CD4-positive, alpha-beta T cell treated with Interleukin-15 for 1 hour (primary cell): ENCODE measurements around the gene MEIS1.

ENCODE experiments used
- DNase-seq: peaks from one replicate; pipeline ENCODE4 v3.0.0-alpha.2; 2020

MEIS1 gene

GRCh38 chr2:66512626-66513025 is 77.7 kb downstream of the MEIS1 start:
- DNase-seq, result no peak

- DNase-seq, result no peak
These were observed 80.8 kb downstream of the MEIS1 start for GRCh38 chr2:66515743-66516142.

GRCh38 chr2:66516499-66516898 is 81.6 kb downstream of the MEIS1 start:
- DNase-seq, result no peak

- DNase-seq, result no peak
These were observed 82.8 kb downstream of the MEIS1 start for GRCh38 chr2:66517772-66518171.

DNA sequence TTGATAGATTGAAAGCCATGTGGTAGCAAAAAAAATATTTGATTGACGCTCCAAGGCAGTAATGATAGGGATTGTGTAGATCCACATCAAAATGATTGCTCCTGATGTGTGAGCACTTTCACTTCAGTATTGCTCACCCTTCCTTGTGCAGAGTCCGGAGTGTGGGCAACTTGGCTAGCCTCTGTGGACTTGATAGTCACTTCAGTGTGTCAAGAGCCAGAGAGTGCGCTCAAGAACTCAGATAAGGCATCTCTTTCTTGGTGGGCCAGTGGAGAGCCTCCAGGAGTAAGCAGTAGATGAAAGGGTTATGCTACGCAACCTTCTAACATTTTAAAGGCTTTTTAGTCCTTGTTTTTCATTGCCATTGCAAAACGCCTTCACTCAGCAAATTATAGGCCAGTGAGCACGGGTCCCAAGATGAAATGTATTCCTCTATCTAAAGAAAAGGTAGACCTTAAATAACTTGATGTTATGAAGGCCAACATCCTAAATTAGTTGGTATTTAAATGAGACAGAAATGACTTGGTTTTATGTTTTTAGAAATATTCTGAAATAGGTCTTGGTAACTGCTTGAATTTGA is 84.4 kb downstream of the MEIS1 start:
- no peak for DNase-seq

GRCh38 chr2:66521291-66521922 is 86.5 kb downstream of the MEIS1 start:
- DNase-seq, result no peak

DNA sequence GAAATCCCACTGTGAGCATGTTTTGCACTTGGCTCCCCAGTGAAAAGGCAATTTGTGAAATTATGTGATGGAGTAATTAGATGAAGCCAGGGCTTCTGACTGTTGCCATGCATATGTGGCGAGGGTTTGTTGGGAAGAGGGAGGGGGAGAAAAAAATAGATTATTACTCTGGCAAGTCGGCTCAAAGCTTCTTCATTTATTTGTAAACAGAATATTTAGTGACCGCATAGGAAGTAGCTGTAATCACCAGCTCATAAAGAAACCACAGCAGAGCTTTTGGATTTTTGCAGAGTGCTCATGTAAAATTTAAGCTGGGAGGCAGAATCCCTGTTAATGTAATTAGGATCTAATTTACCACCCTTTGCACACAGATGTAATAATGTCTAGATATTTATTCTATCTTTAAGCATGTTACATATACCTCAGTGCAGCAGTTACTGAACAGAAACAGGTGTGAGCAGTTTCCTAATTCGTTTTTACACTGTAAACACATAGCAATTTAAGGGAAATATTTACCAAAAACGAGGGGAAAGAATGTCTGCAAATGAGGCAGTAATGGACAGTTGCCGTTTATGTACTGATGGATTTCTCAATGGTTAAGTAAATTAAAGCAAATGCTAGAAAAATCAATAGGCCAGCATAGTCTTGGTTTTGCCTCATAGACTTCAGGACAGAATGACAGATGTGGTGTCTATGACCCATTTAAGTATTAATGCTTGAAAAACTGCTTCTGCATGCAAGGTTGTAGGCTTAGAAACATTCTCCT is 87.9 kb downstream of the MEIS1 start:
- DNase-seq, result no peak

- DNase-seq, result no peak
These were observed 88.5 kb downstream of the MEIS1 start for GRCh38 chr2:66523377-66523969.

DNA sequence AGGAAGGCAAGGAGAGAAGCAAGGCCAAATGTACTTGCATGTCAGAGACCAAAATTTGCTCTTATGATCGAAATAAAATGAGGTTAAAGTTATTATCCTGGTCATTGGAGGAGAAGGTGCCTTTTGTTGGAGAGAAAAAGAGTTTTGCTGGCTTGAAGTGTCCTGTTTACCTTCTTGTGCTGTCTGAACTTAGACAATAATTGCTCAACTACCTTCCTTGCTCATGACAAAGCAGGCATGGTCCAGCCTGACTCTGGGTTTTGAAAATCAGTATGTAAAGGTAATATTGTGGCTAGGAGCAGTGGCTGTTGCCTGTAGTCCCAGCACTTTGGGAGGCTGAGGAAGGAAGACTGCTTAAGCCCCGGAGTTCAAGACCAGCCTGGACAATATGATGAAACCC is 89.1 kb downstream of the MEIS1 start:
- no peak for DNase-seq

- DNase-seq, result no peak
These were observed 90.7 kb downstream of the MEIS1 start for GRCh38 chr2:66525606-66526005.

DNA sequence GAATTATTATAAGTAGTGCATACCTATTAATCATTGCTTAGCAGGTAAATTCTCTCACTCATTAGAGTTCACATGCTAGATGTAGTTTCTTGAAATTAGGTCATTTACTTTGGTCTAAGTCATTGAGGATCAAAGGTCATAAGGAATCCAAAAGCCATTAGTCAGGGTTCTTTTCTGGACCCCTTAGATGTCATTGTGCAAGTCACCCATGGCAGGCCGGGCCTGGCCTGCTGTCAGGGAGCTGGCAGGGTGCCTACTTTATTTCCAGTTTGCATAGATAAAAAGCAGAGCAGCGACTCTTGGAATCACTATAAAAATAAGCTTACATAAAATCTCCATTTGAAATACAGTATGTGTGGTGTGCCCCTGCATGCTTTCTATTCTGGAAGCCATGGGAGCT is 91.3 kb downstream of the MEIS1 start:
- no peak for DNase-seq

DNA sequence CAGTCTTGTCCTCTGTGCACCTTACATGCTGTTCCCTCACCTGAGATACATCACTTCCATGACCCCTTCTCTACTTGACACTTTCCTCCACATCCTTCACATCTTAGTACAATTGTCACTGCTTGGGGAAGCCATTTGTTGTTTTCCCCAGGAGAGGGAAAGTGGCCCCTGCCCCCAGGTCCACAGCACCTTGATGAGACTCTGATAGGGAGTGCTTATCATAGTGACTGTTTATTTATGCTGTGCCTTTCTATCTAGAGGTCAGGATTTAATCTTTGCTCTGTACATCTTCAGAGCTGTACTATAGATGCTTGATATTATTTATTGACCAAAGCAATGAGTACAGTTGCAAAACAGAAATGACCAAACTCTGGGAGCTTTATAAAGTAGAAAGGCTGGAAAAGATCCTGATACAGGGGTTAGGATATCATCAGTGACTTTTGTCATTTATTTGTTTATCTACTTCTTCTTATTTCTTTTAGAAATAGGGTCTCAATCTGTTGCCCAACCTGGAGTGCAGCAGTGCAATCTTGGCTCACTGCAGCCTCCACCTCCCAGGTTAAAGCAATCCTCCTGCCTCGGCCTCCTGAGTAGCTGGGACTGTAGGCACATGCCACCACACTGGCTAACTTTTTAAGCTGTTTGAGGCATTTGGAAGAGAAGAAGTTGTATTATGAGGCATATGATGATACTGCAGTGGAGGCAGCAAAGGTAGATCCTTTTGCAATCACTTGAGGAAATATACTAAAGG is 94.2 kb downstream of the MEIS1 start:
- no peak for DNase-seq

DNA sequence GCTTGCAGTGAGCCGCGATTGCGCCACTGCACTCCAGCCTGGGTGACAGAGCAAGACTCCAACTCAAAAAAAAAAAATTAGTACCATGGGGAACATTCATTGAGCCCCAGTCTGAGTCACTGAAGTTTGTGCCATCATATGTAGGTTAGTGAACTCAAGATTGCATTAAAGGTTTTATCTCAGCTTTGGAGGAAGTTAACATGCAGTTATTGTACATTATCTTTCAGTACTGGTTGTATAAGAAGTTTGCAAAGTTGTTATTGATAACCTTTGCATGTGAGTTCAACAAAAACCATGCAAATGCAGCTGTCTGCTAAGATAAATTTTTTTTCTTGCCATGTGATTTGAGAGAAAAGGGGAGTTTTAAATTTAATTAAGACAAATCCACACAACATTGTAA is 95.7 kb downstream of the MEIS1 start:
- DNase-seq, result no peak

GRCh38 chr2:66531155-66531554 is 96.2 kb downstream of the MEIS1 start:
- DNase-seq, result no peak

DNA sequence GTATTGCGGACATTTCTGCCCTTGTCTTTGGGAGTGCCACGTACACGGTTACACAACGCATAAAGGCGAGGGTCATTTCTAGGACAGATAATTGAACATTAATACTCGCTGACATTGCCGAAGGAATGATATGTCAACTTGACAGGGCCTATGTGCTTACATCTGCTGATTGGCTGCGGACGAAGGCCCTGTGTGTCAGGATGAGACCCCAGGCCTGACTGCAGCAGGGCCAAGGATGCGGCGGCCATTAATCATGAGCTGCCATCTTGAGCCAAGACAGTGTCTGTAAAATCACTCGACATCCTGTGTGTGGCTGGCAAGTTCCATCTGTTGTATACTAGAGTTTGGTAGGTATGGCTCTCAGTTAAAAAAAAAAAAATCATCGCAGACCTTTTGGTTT is 96.6 kb downstream of the MEIS1 start:
- no peak for DNase-seq

DNA sequence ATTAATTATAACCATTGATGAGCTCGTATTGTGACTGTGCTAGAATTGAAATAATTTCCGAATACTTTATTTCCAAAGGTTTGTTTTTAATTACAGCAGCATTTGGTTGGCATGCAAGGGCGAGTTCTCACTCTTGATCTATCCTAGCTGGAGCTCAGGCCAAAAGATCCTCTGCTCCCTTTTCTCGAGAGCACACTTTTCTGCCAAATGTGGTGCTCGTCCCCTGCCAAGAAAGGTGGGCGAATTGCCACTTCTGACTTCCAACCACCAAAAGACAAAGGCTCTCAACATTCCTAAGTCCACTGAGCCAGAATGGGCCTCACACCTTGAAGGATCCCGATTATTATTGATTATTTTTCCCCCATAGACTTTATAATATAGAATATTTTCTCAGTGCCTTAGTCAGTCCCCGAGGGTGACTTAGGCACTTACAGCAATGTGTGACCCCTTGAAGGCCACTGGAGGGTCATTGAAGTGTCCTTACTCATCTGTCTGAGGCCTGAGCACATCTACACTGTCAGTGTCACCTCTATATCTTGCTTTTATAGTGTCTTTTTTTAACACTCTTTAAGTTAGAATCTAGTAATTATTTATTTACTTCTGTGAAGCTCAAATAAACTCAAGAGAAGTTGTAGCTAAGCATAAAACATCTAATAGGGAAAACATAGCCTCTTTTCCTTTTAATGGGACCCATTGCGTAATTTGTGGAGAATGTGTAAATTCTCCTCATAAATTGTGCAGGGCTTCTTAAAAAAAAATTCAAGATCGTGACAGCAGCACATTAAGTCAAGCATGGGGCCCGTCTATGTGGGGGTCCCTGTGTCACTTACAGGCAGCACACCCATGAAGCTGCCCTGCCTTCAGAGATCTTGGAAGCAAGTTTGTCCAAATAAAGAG is 98.3 kb downstream of the MEIS1 start:
- no peak for DNase-seq

- DNase-seq, result no peak
These were observed 99.5 kb downstream of the MEIS1 start for GRCh38 chr2:66534461-66534860.

- DNase-seq, result no peak
These were observed 100.8 kb downstream of the MEIS1 start for GRCh38 chr2:66535574-66536289.

GRCh38 chr2:66536290-66536673 is 101.4 kb downstream of the MEIS1 start:
- DNase-seq, result no peak

DNA sequence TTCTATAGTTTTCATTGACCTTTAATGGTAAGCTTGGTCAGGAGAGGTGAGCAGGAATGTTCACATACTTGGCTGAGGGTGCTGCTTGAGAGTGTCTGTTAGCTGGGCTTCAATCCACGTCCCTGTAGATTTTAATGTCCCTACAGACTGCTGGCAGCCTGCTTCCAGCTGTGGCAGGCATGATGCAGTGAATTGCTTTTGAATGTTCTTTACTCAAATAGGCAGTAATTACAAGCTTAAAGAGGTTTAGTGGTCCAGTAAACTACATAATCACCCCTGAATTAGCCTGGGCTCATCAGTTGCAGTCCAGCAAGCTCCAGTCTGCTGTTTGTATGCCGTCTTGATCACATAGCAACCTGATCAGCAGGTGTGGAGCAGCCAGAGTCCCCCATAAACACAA is 102.1 kb downstream of the MEIS1 start:
- no peak for DNase-seq

DNA sequence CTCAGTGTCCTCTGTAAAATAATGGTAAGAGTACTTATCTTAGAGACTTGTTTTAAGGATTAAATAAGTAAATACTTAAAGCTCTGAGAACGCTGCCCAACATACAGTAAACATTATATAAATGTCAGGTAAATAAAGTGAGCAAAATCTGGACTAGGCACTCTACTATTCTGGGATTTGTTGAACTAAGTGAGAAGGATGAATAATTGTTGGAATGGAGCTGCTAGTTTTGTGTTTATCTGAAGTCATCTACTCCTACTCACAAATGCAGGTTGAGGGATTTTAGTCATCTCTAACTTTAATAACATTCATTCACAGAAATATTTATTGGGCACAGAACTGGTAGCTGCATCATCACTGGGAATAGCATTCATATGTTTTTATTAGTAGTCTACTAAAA is 103.4 kb downstream of the MEIS1 start:
- no peak for DNase-seq

DNA sequence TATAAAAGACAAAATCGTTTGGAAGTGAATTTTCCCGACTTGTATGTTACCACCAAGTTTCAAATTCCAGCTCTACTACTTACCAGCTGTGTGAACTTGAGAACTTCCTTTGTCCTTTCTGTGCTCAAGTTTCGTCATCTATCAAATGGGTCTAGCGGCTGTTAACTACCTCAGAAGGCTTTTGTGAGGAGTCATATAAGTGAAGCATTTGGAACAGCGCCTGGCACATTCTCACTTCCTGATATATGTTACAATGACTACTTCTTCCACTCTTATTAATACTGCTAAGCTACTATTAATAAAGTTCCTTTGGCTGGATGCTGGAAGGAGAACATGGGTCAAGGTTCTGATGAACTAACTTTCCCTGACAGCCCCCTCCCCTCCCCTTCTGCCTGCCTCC is 104.5 kb downstream of the MEIS1 start:
- no peak for DNase-seq
